ENCODE results near the gene ELFN2. TPM values are rescaled to one million over a fixed set of nuclear protein-coding genes. Genes with fewer than 3 reads are reported as not detected.
"Not testable (repeated sequence)": the region's sequence is repeated elsewhere in the genome, so short reads cannot be mapped to it uniquely, and the experiment has no call there.

ELFN2 gene
- total RNA-seq, 3 donors from 2014 or later, result 0.35 to 0.54 TPM; not detected in 1

DNA sequence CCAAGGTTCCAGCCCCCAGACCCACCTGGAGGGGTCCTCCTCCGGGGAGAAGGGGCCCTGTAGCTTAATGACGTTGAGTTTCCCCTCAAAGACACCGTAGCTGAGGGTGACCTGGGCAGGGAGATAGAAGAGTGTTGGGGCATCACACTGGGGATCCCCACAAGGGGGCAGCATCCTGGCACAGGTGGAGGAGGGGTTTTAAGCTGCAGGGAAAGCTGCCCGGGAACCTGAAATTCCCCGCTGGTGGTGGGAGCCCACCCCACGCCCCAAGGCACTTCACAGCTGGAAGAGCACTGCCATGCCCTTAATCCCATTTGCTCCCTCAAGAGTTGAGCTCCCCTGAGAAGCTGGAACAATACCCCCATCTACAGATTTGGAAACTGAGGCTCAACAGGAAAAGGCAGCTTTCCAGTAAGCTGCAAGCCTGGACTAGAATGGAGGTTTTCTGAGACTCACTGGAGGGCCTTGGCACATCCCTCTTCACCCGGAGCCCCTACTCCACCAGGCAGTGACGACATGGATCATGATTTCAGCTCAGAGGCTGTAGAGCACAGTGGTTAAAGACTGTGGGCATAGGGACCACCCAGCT, 45.2 kb upstream of the ELFN2 start:
- ATAC-seq, result peak; percentile 77

GRCh38 chr22:37471727-37472417, 44.6 kb upstream of the ELFN2 start:
- no peak overlapping the region for H3K4me3 ChIP-seq
- no peak for ATAC-seq

More for the DNA sequence above, 45.2 kb upstream of the ELFN2 start:
- Histone ChIP-seq H3K4me1 (ENCODE audit: low read depth) (no peaks in the 10 kb centered on the region), H3K36me3 (ENCODE audit: low read depth) (no peaks in the 10 kb centered on the region), H3K9me3 (no peaks in the 10 kb centered on the region), H3K4me3 (no peak overlapping the region)
- intact Hi-C loops (cut with DNase I, micrococcal nuclease), result no loop called here
- peak in 2 of 3 donors; percentile 67 to 69 for DNase-seq
- TF ChIP-seq CTCF (IDR thresholded peaks at IDR 0.05), result peak; percentile 44

GRCh38 chr22:37470087-37470445, 42.8 kb upstream of the ELFN2 start:
- no peaks in the 10 kb centered on the region for H3K36me3 ChIP-seq (ENCODE audit: low read depth)
- H3K4me1 ChIP-seq (ENCODE audit: low read depth), result no peaks in the 10 kb centered on the region
- intact Hi-C loops (cut with DNase I, micrococcal nuclease), result no loop called here
- H3K4me3 ChIP-seq, result no peak overlapping the region
- no peaks in the 10 kb centered on the region for H3K9me3 ChIP-seq
- no peak for DNase-seq
- no peak for ATAC-seq
- no peak for TF ChIP-seq CTCF (IDR thresholded peaks at IDR 0.05)

More at GRCh38 chr22:37471727-37472417, 44.6 kb upstream of the ELFN2 start:
- Histone ChIP-seq H3K9me3 (no peaks in the 10 kb centered on the region), H3K4me1 (ENCODE audit: low read depth) (no peaks in the 10 kb centered on the region), H3K36me3 (ENCODE audit: low read depth) (no peaks in the 10 kb centered on the region)
- no peak for TF ChIP-seq CTCF (IDR thresholded peaks at IDR 0.05)
- intact Hi-C loops (cut with DNase I, micrococcal nuclease), result no loop called here
- no peak for DNase-seq

DNA sequence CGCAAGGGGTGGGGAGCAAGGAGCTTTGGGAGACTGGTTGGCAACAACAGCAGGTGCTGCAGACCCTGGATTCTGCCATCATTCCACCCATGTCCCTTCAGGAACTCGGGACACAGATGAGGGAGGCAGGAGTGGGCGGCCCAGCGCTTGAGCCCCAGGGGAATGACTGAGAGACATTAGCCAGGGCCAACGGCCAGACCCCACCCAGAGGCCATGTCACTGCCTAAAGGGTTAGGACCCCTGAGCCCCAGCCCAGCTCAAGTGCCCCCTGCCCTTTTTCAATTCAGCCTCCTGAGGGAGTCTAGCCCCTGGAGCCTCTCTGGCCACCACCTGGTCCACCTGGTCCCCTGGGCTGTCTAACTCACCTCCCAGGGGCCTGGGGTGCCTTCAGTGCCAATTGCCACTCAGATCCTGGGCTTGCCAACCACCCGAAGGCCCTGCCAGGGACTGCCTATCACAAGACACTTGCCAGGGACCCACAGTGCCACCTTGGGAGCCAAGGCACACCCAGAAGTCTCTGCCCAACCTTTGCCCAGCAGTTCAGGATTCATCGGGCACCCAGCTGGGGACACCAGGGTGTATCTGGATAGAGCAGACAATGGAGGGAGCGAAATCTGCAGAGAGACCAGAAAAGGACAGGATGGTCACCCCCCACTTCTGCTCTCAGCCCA, 42.3 kb upstream of the ELFN2 start:
- no peaks in the 10 kb centered on the region for H3K36me3 ChIP-seq (ENCODE audit: low read depth)
- peak in 1 of 3 donors; percentile 38 for DNase-seq

GRCh38 chr22:37468201-37468695, 41.0 kb upstream of the ELFN2 start:
- H3K36me3 ChIP-seq (ENCODE audit: low read depth); H3K9me3 ChIP-seq; H3K4me1 ChIP-seq (ENCODE audit: low read depth); H3K4me3 ChIP-seq; intact Hi-C loops (cut with DNase I, micrococcal nuclease); ATAC-seq: not testable (repeated sequence)
- DNase-seq, result peak in 1 of 3 donors; percentile 29

More for the DNA sequence above, 42.3 kb upstream of the ELFN2 start:
- TF ChIP-seq CTCF (IDR thresholded peaks at IDR 0.05), result no peak
- Histone ChIP-seq H3K9me3 (no peaks in the 10 kb centered on the region), H3K4me1 (ENCODE audit: low read depth) (no peaks in the 10 kb centered on the region), H3K4me3 (no peak overlapping the region)
- intact Hi-C loops (cut with DNase I, micrococcal nuclease), result no loop called here
- no peak for ATAC-seq

Measured in mucosa of descending colon (tissue), 3 donors.